SIG-M5 treated with dmso at 0.1 percent for 504 hours (cell line): Measurements from ENCODE around the gene ARHGEF3.
"Not testable (repeated sequence)": the region's sequence is repeated elsewhere in the genome, so short reads cannot be mapped to it uniquely, and the experiment has no call there.

Experiments
- DNase-seq: peaks from one replicate; lab custom pipeline; 2025; ENCODE audit not compliant: unreplicated experiment; lab: John Stamatoyannopoulos, UW

ARHGEF3 gene

GRCh38 chr3:56747150-56747549, 54.6 kb downstream of the ARHGEF3 start:
- DNase-seq: no peak

- DNase-seq: no peak
These were observed 57.7 kb downstream of the ARHGEF3 start for GRCh38 chr3:56744016-56744415.

GRCh38 chr3:56742887-56743286, 58.9 kb downstream of the ARHGEF3 start:
- DNase-seq: no peak

- DNase-seq: no peak
These were observed 62.7 kb downstream of the ARHGEF3 start for GRCh38 chr3:56739036-56739435.

GRCh38 chr3:56737006-56737405, 64.7 kb downstream of the ARHGEF3 start:
- no peak for DNase-seq

GRCh38 chr3:56732109-56732508, 69.6 kb downstream of the ARHGEF3 start:
- no peak for DNase-seq

- peak; percentile 17 for DNase-seq
These were observed 76.6 kb downstream of the ARHGEF3 start for GRCh38 chr3:56725175-56725574.

GRCh38 chr3:56724676-56725075, 77.1 kb downstream of the ARHGEF3 start:
- DNase-seq: no peak

- no peak for DNase-seq
These were observed 80.9 kb downstream of the ARHGEF3 start for GRCh38 chr3:56720849-56721248.

GRCh38 chr3:56718809-56719208, 82.9 kb downstream of the ARHGEF3 start:
- DNase-seq: not testable (repeated sequence)

GRCh38 chr3:56711344-56711743, 90.4 kb downstream of the ARHGEF3 start:
- DNase-seq: no peak

GRCh38 chr3:56707412-56707811, 94.3 kb downstream of the ARHGEF3 start:
- DNase-seq: not testable (repeated sequence)

- DNase-seq: no peak
These were observed 95.1 kb downstream of the ARHGEF3 start for GRCh38 chr3:56706629-56707028.

GRCh38 chr3:56704706-56705105, 97.0 kb downstream of the ARHGEF3 start:
- DNase-seq: no peak

- DNase-seq: peak; percentile 83
These were observed 99.0 kb downstream of the ARHGEF3 start for GRCh38 chr3:56702490-56703315.

GRCh38 chr3:56700151-56700550, 101.6 kb downstream of the ARHGEF3 start:
- DNase-seq: no peak

- no peak for DNase-seq
These were observed 106.7 kb downstream of the ARHGEF3 start for GRCh38 chr3:56694867-56695683.

- peak; percentile 96 for DNase-seq
These were observed 108.0 kb downstream of the ARHGEF3 start for GRCh38 chr3:56693750-56694149.

- DNase-seq: not testable (repeated sequence)
These were observed 109.0 kb downstream of the ARHGEF3 start for GRCh38 chr3:56692520-56693433.

GRCh38 chr3:56692001-56692365, 109.8 kb downstream of the ARHGEF3 start:
- not testable (repeated sequence) for DNase-seq
